Tibial artery (tissue), 4 donors: ENCODE results near the gene BPIFB1.

Experiments
- DNase-seq, 2 donors: peaks; one replicate each; pipeline ENCODE4 v3.0.0-alpha.2; 2019
- H3K27ac ChIP-seq, 2 donors: fragments of 200-600 bp; sonication (generic) in 1 of 2; 1 replicate in 1 of 2; 2 replicates in 1 of 2; pipeline ENCODE4 v1.5.1; 2018 to 2019; ENCODE audit warnings: mild to moderate bottlenecking in 1 of 2
- H3K27me3 ChIP-seq, 2 donors: fragments of 200-600 bp; sonication (generic) in 1 of 2; one replicate each; pipeline versions ENCODE4 v1.5.1 to v1.6.0; 2016 to 2019
- H3K36me3 ChIP-seq, 3 donors: fragments of 200-600 bp; sonication (generic) in 2 of 3; one replicate each; pipeline ENCODE4 v1.5.1; 2016 to 2019; ENCODE audit warnings: mild to moderate bottlenecking in 2 of 3
- H3K4me1 ChIP-seq, 4 donors: fragments of 200-600 bp; sonication (generic) in 2 of 4; 1 replicate in 3 of 4; 2 replicates in 1 of 4; pipeline ENCODE4 v1.5.1; 2016 to 2019
- H3K4me3 ChIP-seq, 2 donors: fragments of 200-600 bp; sonication (generic) in 1 of 2; 1 replicate in 1 of 2; 2 replicates in 1 of 2; pipeline ENCODE4 v1.5.1; 2018 to 2019; ENCODE audit warnings: mild to moderate bottlenecking in 2 of 2
- H3K9me3 ChIP-seq, 3 donors: fragments of 200-600 bp; sonication (generic) in 1 of 3; one replicate each; pipeline ENCODE4 v1.5.1; 2016 to 2019
- intact Hi-C: fragments of 100-400 bp; cut with DNase I; formaldehyde crosslinking; loops from one replicate; pipeline ENCODE4 v1.15.0; 2023; ENCODE audit warnings: low total_unique reads
- TF ChIP-seq, protein P1 (sequence below), 2 experiments: fragments of 200-600 bp in 1 of 2; fragments of 450-650 bp in 1 of 2; IDR thresholded peaks; one replicate each; pipeline ENCODE4 v1.5.1; 2017 to 2019; ENCODE audit warnings: antibody characterized with exemption in 2 of 2, mild to moderate bottlenecking in 1 of 2, moderate library complexity in 1 of 2

Gene BPIFB1

DNA sequence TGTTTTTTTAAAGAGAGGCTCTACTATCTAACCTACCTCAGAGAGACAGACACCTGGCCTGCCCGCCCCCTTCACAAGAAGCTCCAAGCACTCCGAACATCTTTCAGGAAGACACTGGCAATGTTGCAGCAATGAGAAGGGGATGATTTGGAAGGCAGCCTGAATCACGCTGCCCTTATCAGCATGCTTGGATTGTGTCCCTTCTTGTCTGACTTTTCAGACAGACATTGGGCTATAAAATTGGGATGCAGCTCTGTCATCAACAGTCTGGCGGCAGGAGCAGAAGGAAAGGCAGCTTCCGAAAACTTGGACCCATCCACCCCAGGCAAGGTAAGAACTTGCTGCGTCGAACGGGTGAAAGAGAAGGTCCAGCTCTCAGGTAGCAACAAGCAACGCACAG lies 62.3 kb downstream of the BPIFB1 start:
- Histone ChIP-seq H3K27ac (no peak overlapping the region), H3K27me3 (peaks cover 0 to 16% of the 10 kb centered on the region in 2 donors), H3K4me3 (no peak overlapping the region), H3K36me3 (peaks cover 4 to 22% (median 4%) of the 10 kb centered on the region in 3 donors), H3K9me3 (no peaks in the 10 kb centered on the region), H3K4me1 (no peaks in the 10 kb centered on the region)
- DNase-seq: no peak
- TF ChIP-seq, protein P1, sequence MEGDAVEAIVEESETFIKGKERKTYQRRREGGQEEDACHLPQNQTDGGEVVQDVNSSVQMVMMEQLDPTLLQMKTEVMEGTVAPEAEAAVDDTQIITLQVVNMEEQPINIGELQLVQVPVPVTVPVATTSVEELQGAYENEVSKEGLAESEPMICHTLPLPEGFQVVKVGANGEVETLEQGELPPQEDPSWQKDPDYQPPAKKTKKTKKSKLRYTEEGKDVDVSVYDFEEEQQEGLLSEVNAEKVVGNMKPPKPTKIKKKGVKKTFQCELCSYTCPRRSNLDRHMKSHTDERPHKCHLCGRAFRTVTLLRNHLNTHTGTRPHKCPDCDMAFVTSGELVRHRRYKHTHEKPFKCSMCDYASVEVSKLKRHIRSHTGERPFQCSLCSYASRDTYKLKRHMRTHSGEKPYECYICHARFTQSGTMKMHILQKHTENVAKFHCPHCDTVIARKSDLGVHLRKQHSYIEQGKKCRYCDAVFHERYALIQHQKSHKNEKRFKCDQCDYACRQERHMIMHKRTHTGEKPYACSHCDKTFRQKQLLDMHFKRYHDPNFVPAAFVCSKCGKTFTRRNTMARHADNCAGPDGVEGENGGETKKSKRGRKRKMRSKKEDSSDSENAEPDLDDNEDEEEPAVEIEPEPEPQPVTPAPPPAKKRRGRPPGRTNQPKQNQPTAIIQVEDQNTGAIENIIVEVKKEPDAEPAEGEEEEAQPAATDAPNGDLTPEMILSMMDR (IDR thresholded peaks at IDR 0.05): no peak
- intact Hi-C loops: no loop called here

- Histone ChIP-seq H3K27me3 (no peaks in the 10 kb centered on the region), H3K9me3 (no peaks in the 10 kb centered on the region), H3K4me1 (no peaks in the 10 kb centered on the region), H3K4me3 (no peak overlapping the region), H3K36me3 (peaks cover 11 to 44% (median 17%) of the 10 kb centered on the region in 3 donors), H3K27ac (no peak overlapping the region)
- no peak for DNase-seq
- TF ChIP-seq, protein P1 (IDR thresholded peaks at IDR 0.05): no peak
- intact Hi-C loops: no loop called here
These were observed 65.3 kb downstream of the BPIFB1 start for GRCh38 chr20:33348136-33348937.

GRCh38 chr20:33349493-33349892 lies 66.5 kb downstream of the BPIFB1 start:
- H3K27me3 ChIP-seq: no peaks in the 10 kb centered on the region
- peaks cover 19 to 54% (median 20%) of the 10 kb centered on the region in 3 donors for H3K36me3 ChIP-seq
- H3K9me3 ChIP-seq: no peaks in the 10 kb centered on the region
- no peak overlapping the region for H3K4me3 ChIP-seq
- no peak for DNase-seq
- intact Hi-C loops: no loop called here
- no peaks in the 10 kb centered on the region for H3K4me1 ChIP-seq
- TF ChIP-seq, protein P1 (IDR thresholded peaks at IDR 0.05): no peak
- H3K27ac ChIP-seq: no peak overlapping the region

GRCh38 chr20:33351696-33352095 lies 68.7 kb downstream of the BPIFB1 start:
- Histone ChIP-seq H3K4me3 (no peak overlapping the region), H3K36me3 (peaks cover 27 to 68% (median 35%) of the 10 kb centered on the region in 3 donors), H3K9me3 (no peaks in the 10 kb centered on the region), H3K27me3 (no peaks in the 10 kb centered on the region), H3K4me1 (no peaks in the 10 kb centered on the region), H3K27ac (no peak overlapping the region)
- TF ChIP-seq, protein P1 (IDR thresholded peaks at IDR 0.05): no peak
- DNase-seq: no peak
- intact Hi-C loops: no loop called here

GRCh38 chr20:33352258-33353012 lies 69.4 kb downstream of the BPIFB1 start:
- no peak for DNase-seq
- H3K9me3 ChIP-seq: no peaks in the 10 kb centered on the region
- intact Hi-C loops: no loop called here
- H3K27me3 ChIP-seq: no peaks in the 10 kb centered on the region
- no peaks in the 10 kb centered on the region for H3K4me1 ChIP-seq
- TF ChIP-seq, protein P1 (IDR thresholded peaks at IDR 0.05): no peak
- peaks cover 33 to 75% (median 35%) of the 10 kb centered on the region in 3 donors for H3K36me3 ChIP-seq
- H3K27ac ChIP-seq: no peak overlapping the region
- no peak overlapping the region for H3K4me3 ChIP-seq
